D721Med (cell line): ENCODE results near the gene NTMT2.

Experiments
- DNase-seq: peaks from one replicate; pipeline ENCODE4 v3.0.0; 2011; ENCODE audit warnings: low spot score; ENCODE audit not compliant: insufficient read length
- FAIRE-seq: peaks from 2 replicates; lab custom pipeline; 2011; peaks lifted over from hg19 to GRCh38; lab: Jason Lieb, UNC
- TF ChIP-seq, protein P1 (sequence below): IDR thresholded peaks from 2 replicates; pipeline ENCODE4 v1.5.1; 2012; ENCODE audit warnings: mild to moderate bottlenecking, control low read depth; ENCODE audit not compliant: insufficient read depth; ENCODE audit errors: missing control alignments

Gene NTMT2

DNA sequence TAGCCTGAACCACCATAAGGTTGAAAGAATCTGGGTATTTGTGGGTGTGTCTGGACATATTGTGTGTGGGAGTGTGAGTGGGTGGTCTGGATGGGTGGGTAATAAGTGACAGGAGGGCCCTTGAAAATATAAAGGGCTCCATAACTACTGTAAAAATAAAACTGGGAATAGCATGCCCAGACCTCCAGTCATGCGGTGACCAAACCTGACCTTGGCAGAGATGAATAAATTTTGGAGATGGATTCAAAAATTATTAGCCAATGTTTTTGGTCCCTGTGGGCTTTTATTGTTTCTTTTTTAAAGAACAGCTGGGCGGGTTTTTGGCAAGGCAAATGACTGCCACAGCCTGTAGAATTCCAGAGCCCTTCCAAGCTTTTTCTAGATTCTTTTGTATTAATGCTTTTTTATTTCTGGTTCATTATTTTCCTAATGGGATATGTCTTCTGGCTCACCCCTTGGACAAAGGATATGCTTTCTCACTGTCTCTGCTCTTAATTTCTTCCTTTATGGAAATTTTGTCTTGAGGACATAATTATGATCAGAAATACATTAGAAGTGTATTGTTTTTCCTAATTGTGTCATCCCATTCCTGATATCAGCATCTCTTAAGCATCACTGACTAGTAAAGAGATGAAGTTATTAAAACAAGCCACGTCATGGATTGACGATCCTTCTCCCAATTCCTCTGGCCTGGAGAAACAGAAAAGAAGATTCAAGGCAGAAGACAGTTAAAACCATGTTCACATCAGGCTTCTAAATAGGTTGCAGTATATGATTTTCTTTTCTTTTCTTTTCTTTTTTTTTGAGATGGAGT lies 69.5 kb downstream of the NTMT2 start:
- FAIRE-seq = no peak
- DNase-seq = no peak
- TF ChIP-seq, protein P1, sequence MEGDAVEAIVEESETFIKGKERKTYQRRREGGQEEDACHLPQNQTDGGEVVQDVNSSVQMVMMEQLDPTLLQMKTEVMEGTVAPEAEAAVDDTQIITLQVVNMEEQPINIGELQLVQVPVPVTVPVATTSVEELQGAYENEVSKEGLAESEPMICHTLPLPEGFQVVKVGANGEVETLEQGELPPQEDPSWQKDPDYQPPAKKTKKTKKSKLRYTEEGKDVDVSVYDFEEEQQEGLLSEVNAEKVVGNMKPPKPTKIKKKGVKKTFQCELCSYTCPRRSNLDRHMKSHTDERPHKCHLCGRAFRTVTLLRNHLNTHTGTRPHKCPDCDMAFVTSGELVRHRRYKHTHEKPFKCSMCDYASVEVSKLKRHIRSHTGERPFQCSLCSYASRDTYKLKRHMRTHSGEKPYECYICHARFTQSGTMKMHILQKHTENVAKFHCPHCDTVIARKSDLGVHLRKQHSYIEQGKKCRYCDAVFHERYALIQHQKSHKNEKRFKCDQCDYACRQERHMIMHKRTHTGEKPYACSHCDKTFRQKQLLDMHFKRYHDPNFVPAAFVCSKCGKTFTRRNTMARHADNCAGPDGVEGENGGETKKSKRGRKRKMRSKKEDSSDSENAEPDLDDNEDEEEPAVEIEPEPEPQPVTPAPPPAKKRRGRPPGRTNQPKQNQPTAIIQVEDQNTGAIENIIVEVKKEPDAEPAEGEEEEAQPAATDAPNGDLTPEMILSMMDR = no peak

DNA sequence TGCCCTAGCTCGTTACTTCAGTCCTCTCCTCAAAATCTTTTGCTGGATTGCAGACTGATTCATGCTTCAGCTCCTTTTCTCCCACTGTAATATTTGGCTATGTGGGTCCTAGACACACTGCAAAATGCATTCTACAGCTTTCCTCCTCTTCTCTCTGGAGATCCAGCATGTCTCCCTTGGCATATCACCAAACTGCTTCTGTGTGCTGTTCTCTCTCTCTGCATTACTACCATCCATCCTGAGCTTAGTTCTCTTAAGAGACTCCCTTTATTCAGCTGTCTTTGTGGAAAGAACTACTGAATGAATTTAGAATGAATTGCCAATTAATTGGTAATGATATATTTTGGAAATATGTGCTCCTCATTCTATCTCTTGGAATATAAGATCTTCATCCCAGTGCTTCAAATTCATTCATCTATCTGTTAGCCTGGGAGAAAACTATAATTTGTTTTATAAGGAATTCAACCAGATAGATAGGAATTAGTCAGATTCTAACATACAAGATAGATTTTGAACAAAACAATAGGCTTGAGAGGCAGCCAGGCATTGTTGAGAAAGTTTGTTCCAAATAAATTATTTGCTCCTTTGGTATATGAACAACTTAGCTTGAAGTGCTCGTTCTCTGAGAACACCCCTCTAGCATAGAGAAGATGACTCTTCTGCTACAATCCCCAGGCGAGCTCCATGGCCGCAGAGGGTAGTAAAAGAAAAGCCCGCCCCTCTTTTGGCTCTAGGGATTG lies 71.9 kb downstream of the NTMT2 start:
- TF ChIP-seq, protein P1 = no peak
- FAIRE-seq (no peak), DNase-seq (no peak)

DNA sequence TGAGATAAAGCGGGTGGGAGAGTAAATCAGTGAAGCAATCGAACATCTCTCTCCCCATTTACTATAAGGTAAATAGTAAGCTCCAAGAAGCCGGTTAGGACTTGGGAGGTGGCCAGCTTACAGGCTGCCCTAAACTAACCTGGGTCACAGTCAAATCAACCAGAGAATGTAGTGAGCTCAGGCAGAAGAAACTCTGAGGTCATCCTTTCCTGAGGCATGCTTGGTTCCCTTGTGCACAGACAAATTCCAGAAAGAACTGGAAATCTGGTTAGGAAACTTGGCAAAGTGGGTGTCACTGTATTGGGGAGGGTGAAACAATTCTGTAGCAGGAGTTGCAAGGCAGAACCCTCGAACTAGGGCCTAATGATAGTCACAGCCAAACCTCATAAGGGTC lies 72.5 kb downstream of the NTMT2 start:
- DNase-seq (no peak), FAIRE-seq (no peak)
- TF ChIP-seq, protein P1 = no peak
